Mesothelial cell of epicardium (in vitro differentiated cells): ENCODE measurements around the gene TMC5. TPM values are rescaled to one million over a fixed set of nuclear protein-coding genes. Genes with fewer than 3 reads are reported as not detected.

Source experiments
- DNase-seq, 2 experiments: peaks; one replicate each; pipeline ENCODE4 v3.0.0; 2021; ENCODE audit warnings: low spot score in 2 of 2; ENCODE audit not compliant: unreplicated experiment in 2 of 2
- H3K27ac Mint-ChIP-seq: 2 replicates; pipeline ENCODE4 v1.8.0; 2021; ENCODE audit warnings: mixed read lengths
- H3K27me3 Mint-ChIP-seq: 2 replicates; pipeline ENCODE4 v1.8.0; 2021; ENCODE audit warnings: low read depth, mixed read lengths
- H3K36me3 Mint-ChIP-seq: 2 replicates; pipeline ENCODE4 v1.8.0; 2021; ENCODE audit warnings: mixed read lengths
- H3K4me1 Mint-ChIP-seq: 2 replicates; pipeline ENCODE4 v1.8.0; 2021; ENCODE audit warnings: mixed read lengths
- H3K4me3 Mint-ChIP-seq: 2 replicates; pipeline ENCODE4 v1.8.0; 2021; ENCODE audit warnings: mild to moderate bottlenecking, moderate library complexity, mixed read lengths
- H3K9me3 Mint-ChIP-seq: 2 replicates; pipeline ENCODE4 v1.8.0; 2021; ENCODE audit warnings: mixed read lengths
- CTCF ChIP-seq: fragments of 200-600 bp; sonication (generic); IDR thresholded peaks from one replicate; pipeline ENCODE4 v1.5.0; 2021; ENCODE audit warnings: antibody characterized with exemption; ENCODE audit not compliant: unreplicated experiment
- total RNA-seq: library from RNA; stranded (reverse); gene quantifications from 3 replicates; pipeline ENCODE4 v1.2.1, GENCODE V29; 2021

TMC5 gene
- total RNA-seq, 1 donor from 2014 or later: 1.4 TPM

- DNase-seq: no peak
- H3K4me1 Mint-ChIP-seq: no peaks in the 10 kb centered on the region
- TF ChIP-seq CTCF: no peak
Measured at GRCh38 chr16:19497176-19497575, 79.5 kb downstream of the TMC5 start.

GRCh38 chr16:19499006-19499405 lies 81.3 kb downstream of the TMC5 start:
- Mint-ChIP-seq H3K27me3 (no peaks in the 10 kb centered on the region), H3K9me3 (no peaks in the 10 kb centered on the region), H3K4me1 (no peaks in the 10 kb centered on the region), H3K4me3 (no peak overlapping the region), H3K27ac (no peak overlapping the region), H3K36me3 (peaks cover 24% of the 10 kb centered on the region)
- no peak for DNase-seq
- TF ChIP-seq CTCF: no peak

More at GRCh38 chr16:19497176-19497575, 79.5 kb downstream of the TMC5 start:
- H3K27me3 Mint-ChIP-seq: no peaks in the 10 kb centered on the region
- peaks cover 14% of the 10 kb centered on the region for H3K36me3 Mint-ChIP-seq
- H3K27ac Mint-ChIP-seq: no peak overlapping the region
- H3K9me3 Mint-ChIP-seq: no peaks in the 10 kb centered on the region
- H3K4me3 Mint-ChIP-seq: no peak overlapping the region

DNA sequence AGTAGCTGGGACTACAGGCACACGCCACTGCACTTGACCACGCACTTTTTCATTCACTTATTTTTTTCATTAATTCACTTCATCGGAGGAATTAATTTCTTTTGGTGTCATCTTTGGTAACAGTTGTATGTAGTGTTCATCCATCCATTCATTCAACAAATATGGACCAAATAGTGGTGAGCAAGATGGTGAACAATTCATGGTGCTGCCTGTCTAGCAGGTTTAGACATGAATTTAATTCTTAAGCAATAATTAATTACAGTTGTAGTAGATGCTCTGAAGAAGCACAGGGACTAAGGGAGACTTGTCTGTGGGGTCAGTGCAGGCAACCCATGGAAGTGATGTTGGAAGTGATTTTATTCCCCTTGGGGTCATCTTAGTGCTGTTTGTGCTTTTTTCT lies 81.8 kb downstream of the TMC5 start:
- no peak overlapping the region for H3K4me3 Mint-ChIP-seq
- H3K9me3 Mint-ChIP-seq: no peaks in the 10 kb centered on the region
- peaks cover 24% of the 10 kb centered on the region for H3K36me3 Mint-ChIP-seq
- no peak for TF ChIP-seq CTCF
- H3K4me1 Mint-ChIP-seq: no peaks in the 10 kb centered on the region
- DNase-seq: no peak
- H3K27ac Mint-ChIP-seq: no peak overlapping the region
- no peaks in the 10 kb centered on the region for H3K27me3 Mint-ChIP-seq

DNA sequence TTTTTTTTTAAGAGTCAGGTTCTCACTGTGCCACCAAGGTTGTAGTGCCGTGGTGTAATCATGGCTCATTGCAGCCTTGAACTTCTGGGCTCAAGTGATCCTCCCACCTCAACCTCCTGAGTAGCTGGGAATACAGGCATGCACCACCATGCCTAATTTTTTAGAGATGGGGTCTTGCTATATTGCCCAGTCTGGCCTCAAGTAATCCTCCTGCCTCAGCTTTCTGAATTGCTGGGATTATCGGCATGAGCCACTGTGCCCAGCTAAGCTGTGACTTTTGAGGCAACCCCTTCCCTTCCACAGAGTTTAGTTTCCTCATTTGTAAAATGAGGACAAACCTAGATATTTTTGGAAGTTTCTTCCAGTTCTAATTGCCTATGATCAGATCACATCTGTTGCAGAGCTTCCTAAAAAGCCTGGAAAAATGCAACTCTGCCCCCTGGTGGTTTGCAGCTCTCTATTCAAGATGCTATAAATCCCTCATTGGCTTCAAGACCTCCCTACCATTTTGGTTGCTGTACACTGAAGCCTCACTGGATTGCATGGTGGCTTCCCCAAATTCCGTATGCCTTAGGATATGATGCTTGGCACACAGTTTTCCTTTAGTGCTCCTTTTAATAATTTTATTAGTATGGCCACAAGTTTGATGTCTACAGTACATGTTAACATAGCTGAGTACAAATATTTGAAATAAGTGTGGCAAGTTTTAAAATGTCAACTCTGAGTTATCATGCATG lies 84.9 kb downstream of the TMC5 start:
- Mint-ChIP-seq H3K4me1 (no peaks in the 10 kb centered on the region), H3K9me3 (no peaks in the 10 kb centered on the region), H3K27me3 (no peaks in the 10 kb centered on the region), H3K36me3 (peaks cover 39% of the 10 kb centered on the region), H3K4me3 (no peak overlapping the region), H3K27ac (no peak overlapping the region)
- DNase-seq: peak; percentile 56 to 78
- peak; percentile 75 for TF ChIP-seq CTCF

GRCh38 chr16:19503461-19504075 lies 85.9 kb downstream of the TMC5 start:
- no peaks in the 10 kb centered on the region for H3K9me3 Mint-ChIP-seq
- no peaks in the 10 kb centered on the region for H3K27me3 Mint-ChIP-seq

More at GRCh38 chr16:19503461-19504075, 85.9 kb downstream of the TMC5 start:
- Mint-ChIP-seq H3K36me3 (peaks cover 40% of the 10 kb centered on the region), H3K4me3 (no peak overlapping the region), H3K27ac (no peak overlapping the region), H3K4me1 (no peaks in the 10 kb centered on the region)
- DNase-seq: no peak
- no peak for TF ChIP-seq CTCF
